ENCODE measurements around the gene TRIM45. TPM values are rescaled to one million over a fixed set of nuclear protein-coding genes. Genes with fewer than 3 reads are reported as not detected.

TRIM45 gene
- total RNA-seq, 4 donors from 2014 or later: 0.82 to 2.3 (median 1.5) TPM

DNA sequence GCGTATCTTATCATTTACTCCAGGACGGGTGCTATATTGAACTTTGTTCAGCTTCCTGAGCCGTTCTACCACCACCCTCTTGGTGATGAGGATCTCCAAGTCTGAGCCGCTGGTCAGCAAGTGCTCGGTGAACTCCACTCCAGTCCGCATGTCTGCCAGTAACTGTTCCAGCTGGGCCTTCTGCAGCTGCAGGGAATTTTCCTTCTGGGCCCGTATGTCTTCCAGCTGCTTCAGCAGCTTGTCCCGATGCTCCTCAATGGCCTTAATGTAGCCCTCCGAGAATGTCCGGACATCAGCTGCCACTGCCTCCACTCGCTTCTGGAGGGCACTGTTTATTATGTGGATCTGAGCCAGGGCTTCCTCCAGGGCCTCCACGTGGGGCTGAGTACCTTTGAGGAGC, 3.4 kb downstream of the TRIM45 start:
- no peak for TF ChIP-seq CTCF (IDR thresholded peaks at IDR 0.05; ENCODE audit: low read depth)

DNA sequence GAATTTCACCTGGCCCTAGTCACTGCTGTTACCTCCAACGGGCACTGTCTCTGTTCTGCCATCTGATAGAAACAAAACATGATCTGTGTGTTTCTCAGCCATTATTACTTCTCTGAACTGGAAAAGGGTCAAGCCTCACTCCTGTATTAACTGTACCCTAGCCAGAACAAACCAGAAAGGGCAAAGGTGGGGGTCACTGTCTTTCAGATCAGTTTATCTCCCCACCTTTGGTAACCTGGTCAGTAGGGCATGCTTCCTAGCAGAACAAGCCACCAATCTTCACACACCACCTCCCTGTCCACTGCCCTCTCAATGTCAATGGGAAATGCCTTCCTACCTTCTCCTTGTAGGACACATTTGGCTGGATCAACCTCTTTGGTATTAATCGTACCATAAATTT, 3.9 kb downstream of the TRIM45 start:
- no peak for TF ChIP-seq CTCF (IDR thresholded peaks at IDR 0.05; ENCODE audit: low read depth)

DNA sequence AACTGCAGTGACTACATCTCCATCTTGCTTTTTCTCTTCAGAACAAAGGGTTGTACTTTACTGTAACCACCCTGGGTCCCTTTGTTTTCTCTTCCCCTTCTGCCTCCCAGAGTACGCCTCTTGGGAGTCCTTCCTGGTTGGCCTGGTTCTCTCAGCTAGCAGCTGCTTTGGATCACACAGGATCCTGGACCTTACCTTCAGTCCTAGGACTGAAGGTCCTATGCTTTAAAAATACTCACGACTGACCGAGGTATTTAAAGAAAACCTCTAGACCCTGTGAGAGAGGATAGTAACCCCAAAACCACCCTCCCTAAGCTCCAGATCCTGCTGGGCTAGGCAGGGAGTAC, 4.8 kb downstream of the TRIM45 start:
- TF ChIP-seq CTCF (IDR thresholded peaks at IDR 0.05; ENCODE audit: low read depth): no peak

DNA sequence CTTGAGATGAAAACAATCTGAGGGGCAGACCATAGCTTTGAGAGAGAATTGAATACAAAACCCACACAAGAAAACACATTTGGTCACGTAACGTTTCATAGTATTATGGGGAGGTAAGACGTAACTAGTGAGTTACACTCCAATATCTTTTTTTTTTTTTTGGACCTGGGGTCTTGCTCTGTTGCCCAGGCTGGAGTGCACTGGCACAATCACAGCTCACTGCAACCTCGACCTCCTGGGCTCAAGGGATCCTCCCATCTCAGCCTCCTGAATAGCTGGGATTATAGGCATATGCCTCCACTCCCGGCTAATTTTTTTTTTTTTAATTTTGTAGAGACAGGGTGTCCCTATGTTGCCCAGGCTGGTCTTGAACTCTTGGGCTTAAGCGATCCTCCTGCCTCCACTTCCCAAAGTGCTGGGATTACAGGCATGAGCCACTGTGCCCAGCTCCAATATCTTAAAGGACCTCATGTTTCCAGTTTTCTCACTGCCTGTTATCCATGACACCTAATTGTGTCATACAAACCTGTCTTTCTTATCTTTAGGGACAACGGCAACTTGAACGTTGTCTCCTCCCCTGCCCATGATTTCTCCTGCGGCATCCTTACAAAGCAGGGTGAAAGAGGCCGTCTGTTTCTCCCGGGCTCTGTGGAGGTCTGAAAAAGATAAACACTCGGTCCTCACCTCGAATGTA, 5.3 kb downstream of the TRIM45 start:
- TF ChIP-seq CTCF (IDR thresholded peaks at IDR 0.05; ENCODE audit: low read depth): no peak

GRCh38 chr1:117114877-117115276, 6.7 kb downstream of the TRIM45 start:
- no peak for TF ChIP-seq CTCF (IDR thresholded peaks at IDR 0.05; ENCODE audit: low read depth)

- TF ChIP-seq CTCF (IDR thresholded peaks at IDR 0.05; ENCODE audit: low read depth): no peak
These were observed 8.3 kb downstream of the TRIM45 start for GRCh38 chr1:117113199-117113598.

- TF ChIP-seq CTCF (IDR thresholded peaks at IDR 0.05; ENCODE audit: low read depth): no peak
These were observed 9.4 kb downstream of the TRIM45 start for GRCh38 chr1:117112047-117112717.
